ENCODE data around the gene TSPOAP1. TPM values are rescaled to one million over a fixed set of nuclear protein-coding genes. Genes with fewer than 3 reads are reported as not detected.

Gene TSPOAP1
- total RNA-seq, 1 experiment from 2014 or later, result not detected

- Mint-ChIP-seq H3K9me3 (ENCODE audit: unreplicated experiment) (no peaks in the 10 kb centered on the region), H3K36me3 (ENCODE audit: insufficient read depth, unreplicated experiment) (no peaks in the 10 kb centered on the region), H3K27ac (ENCODE audit: low read depth, unreplicated experiment) (no peak overlapping the region), H3K4me3 (ENCODE audit: unreplicated experiment) (no peak overlapping the region), H3K27me3 (ENCODE audit: insufficient read depth, unreplicated experiment) (peaks cover 43% of the 10 kb centered on the region), H3K4me1 (ENCODE audit: insufficient read depth, unreplicated experiment) (no peaks in the 10 kb centered on the region)
- CTCF ChIA-PET, result interaction anchor here (0.6 to 3.0 kb wide), 3 partner anchors 10 to 1292 kb away, joined by 3 to 14 read pairs (median 4); no protein-coding TSS in a partner anchor
- POLR2A ChIA-PET, result interaction anchor here (1.4 kb wide), 1 partner anchor 24 kb away, joined by 6 read pairs; the partner anchor contains the start of gene SUPT4H1
- no peak for DNase-seq (ENCODE audit: unreplicated experiment)
- TF ChIP-seq CTCF (IDR thresholded peaks at IDR 0.05; ENCODE audit: unreplicated experiment), result no peak
- intact Hi-C loops (cut with micrococcal nuclease), result no loop called here
- BruUV-seq (replicated peaks), result no TSS peak
Measured at GRCh38 chr17:58327363-58328194, 1.0 kb downstream of the TSPOAP1 start.

- POLR2A ChIA-PET, result interaction anchor here (1.4 kb wide), 1 partner anchor 25 kb away, joined by 6 read pairs; the partner anchor contains the start of gene SUPT4H1
- no peak for TF ChIP-seq CTCF (IDR thresholded peaks at IDR 0.05; ENCODE audit: unreplicated experiment)
- intact Hi-C loops (cut with micrococcal nuclease), result no loop called here
- Mint-ChIP-seq H3K9me3 (ENCODE audit: unreplicated experiment) (no peaks in the 10 kb centered on the region), H3K4me3 (ENCODE audit: unreplicated experiment) (no peak overlapping the region), H3K4me1 (ENCODE audit: insufficient read depth, unreplicated experiment) (peaks cover under 1% of the 10 kb centered on the region), H3K36me3 (ENCODE audit: insufficient read depth, unreplicated experiment) (no peaks in the 10 kb centered on the region), H3K27ac (ENCODE audit: low read depth, unreplicated experiment) (no peak overlapping the region), H3K27me3 (ENCODE audit: insufficient read depth, unreplicated experiment) (peaks cover 43% of the 10 kb centered on the region)
- BruUV-seq (replicated peaks), result no TSS peak
- CTCF ChIA-PET, result interaction anchor here (3.0 kb wide), 1 partner anchor 10 kb away, joined by 14 read pairs; no protein-coding TSS in a partner anchor
- no peak for DNase-seq (ENCODE audit: unreplicated experiment)
Measured at GRCh38 chr17:58326609-58327362, 1.8 kb downstream of the TSPOAP1 start.

DNA sequence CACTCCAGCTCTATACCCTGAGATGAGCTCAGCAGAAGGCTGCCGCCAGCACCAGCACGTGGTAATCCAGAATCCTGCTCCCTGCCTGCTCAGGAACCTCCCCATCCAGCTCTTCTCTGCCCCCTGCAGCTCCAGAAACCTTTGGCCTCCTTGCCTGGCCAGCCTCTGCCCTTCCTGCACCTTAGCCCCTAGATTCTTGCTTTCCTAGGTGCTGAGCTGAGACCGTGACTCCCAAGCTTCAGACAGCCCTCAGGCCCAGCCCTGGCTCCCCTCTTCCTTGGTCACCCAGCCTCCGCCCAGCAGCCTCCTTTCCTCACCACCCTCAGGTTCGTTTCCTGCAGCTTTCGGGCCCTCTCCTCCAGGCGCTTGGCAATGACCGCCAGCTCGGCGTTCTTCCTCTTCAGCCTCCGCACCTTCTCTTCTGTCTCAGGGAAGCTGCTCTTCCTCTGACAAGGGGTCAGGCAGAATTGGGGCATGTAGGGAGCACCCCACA, 2.6 kb downstream of the TSPOAP1 start:
- TF ChIP-seq CTCF (IDR thresholded peaks at IDR 0.05; ENCODE audit: unreplicated experiment), result no peak
- H3K27me3 Mint-ChIP-seq (ENCODE audit: insufficient read depth, unreplicated experiment), result peaks cover 43% of the 10 kb centered on the region
- H3K4me1 Mint-ChIP-seq (ENCODE audit: insufficient read depth, unreplicated experiment), result peaks cover 5% of the 10 kb centered on the region
- no peak overlapping the region for H3K27ac Mint-ChIP-seq (ENCODE audit: low read depth, unreplicated experiment)
- ChIA-PET CTCF (interaction anchor here (0.9 to 3.0 kb wide), 2 partner anchors 9 to 14 kb away, joined by 3 to 14 read pairs; no protein-coding TSS in a partner anchor), POLR2A (no interaction called here)
- intact Hi-C loops (cut with micrococcal nuclease), result no loop called here
- H3K9me3 Mint-ChIP-seq (ENCODE audit: unreplicated experiment), result no peaks in the 10 kb centered on the region
- no peak overlapping the region for H3K4me3 Mint-ChIP-seq (ENCODE audit: unreplicated experiment)
- BruUV-seq (replicated peaks), result no TSS peak
- no peak for DNase-seq (ENCODE audit: unreplicated experiment)
- H3K36me3 Mint-ChIP-seq (ENCODE audit: insufficient read depth, unreplicated experiment), result no peaks in the 10 kb centered on the region

DNA sequence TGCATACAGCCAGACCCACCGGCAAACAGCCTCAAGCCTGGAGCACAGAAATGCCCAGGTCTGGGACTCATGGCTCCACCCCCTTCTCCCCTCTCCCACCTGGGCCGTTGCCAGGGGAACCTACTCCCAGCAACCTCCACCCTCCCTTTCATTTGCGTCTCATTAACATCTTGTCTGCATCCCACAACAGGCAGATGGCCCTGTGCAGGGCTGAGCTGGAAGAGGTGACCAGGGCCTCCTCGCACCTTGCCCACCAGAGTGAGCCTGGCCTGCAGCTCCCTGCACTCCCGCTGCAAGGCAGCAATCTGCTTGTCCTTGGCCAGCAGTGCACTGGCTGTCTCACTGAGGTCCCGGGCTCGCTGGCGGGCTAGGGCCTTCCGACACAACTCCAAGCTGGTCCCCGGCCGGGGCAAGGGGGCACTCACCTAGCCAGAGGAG, 3.3 kb downstream of the TSPOAP1 start:
- Mint-ChIP-seq H3K4me1 (ENCODE audit: insufficient read depth, unreplicated experiment) (peaks cover 5% of the 10 kb centered on the region), H3K27ac (ENCODE audit: low read depth, unreplicated experiment) (no peak overlapping the region), H3K36me3 (ENCODE audit: insufficient read depth, unreplicated experiment) (no peaks in the 10 kb centered on the region), H3K9me3 (ENCODE audit: unreplicated experiment) (no peaks in the 10 kb centered on the region), H3K27me3 (ENCODE audit: insufficient read depth, unreplicated experiment) (peaks cover 43% of the 10 kb centered on the region), H3K4me3 (ENCODE audit: unreplicated experiment) (no peak overlapping the region)
- DNase-seq (ENCODE audit: unreplicated experiment), result no peak
- no peak for TF ChIP-seq CTCF (IDR thresholded peaks at IDR 0.05; ENCODE audit: unreplicated experiment)
- ChIA-PET POLR2A (no interaction called here), CTCF (interaction anchor here (0.9 to 3.0 kb wide), 2 partner anchors 8 to 15 kb away, joined by 3 to 14 read pairs; no protein-coding TSS in a partner anchor)
- BruUV-seq (replicated peaks), result no TSS peak
- intact Hi-C loops (cut with micrococcal nuclease), result no loop called here
